Measurements from ENCODE around the gene CCDC18.

DNA sequence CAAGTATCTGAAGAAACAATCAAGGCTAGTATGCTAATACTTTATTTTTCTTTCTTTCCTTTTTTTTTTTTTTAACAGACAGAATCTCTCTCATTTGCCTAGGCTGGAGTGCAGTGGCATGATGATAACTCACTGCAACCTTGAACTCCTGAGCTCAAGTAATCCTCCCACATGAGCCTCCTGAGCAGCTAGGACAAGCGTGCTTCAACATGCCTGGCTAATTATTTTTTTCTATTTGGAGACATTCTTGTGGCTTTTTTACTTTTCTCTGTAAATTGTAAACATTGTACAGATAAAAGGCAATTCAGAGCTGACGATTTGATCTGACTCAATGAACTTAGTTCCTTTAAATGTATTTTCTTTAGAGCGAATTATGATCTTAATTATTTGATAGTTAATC, 41.4 kb downstream of the CCDC18 start:
- TF ChIP-seq, protein P1, sequence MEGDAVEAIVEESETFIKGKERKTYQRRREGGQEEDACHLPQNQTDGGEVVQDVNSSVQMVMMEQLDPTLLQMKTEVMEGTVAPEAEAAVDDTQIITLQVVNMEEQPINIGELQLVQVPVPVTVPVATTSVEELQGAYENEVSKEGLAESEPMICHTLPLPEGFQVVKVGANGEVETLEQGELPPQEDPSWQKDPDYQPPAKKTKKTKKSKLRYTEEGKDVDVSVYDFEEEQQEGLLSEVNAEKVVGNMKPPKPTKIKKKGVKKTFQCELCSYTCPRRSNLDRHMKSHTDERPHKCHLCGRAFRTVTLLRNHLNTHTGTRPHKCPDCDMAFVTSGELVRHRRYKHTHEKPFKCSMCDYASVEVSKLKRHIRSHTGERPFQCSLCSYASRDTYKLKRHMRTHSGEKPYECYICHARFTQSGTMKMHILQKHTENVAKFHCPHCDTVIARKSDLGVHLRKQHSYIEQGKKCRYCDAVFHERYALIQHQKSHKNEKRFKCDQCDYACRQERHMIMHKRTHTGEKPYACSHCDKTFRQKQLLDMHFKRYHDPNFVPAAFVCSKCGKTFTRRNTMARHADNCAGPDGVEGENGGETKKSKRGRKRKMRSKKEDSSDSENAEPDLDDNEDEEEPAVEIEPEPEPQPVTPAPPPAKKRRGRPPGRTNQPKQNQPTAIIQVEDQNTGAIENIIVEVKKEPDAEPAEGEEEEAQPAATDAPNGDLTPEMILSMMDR (conservative IDR thresholded peaks at IDR 0.05; ENCODE audit: low read length): no peak
- TF ChIP-seq EZH2phosphoT487 (IDR thresholded peaks at IDR 0.05; ENCODE audit: borderline replicate concordance): no peak
